Renal cortical epithelial cell (primary cell): ENCODE measurements around the gene MORF4L1. TPM values are rescaled to one million over a fixed set of nuclear protein-coding genes. Genes with fewer than 3 reads are reported as not detected.
"Not testable (repeated sequence)": the region's sequence is repeated elsewhere in the genome, so short reads cannot be mapped to it uniquely, and the experiment has no call there.

Source experiments
- DNase-seq: peaks from one replicate; pipeline ENCODE4 v3.0.0-alpha.2; 2011; ENCODE audit warnings: low read depth
- total RNA-seq: library from RNA; depleted of rRNA; stranded (reverse); fragments of >200 nt; gene quantifications from 2 replicates; pipeline ENCODE4 v1.2.3, GENCODE V29; 2014

MORF4L1 gene
- 422 and 542 TPM in 2 replicates for total RNA-seq

- DNase-seq, result peak; percentile 88
These were observed at the start of gene MORF4L1 for GRCh38 chr15:78872155-78872971. MORF4L1 (plus strand) TSS chr15:78872890; CDS start chr15:78873018, 128 bp downstream.

DNA sequence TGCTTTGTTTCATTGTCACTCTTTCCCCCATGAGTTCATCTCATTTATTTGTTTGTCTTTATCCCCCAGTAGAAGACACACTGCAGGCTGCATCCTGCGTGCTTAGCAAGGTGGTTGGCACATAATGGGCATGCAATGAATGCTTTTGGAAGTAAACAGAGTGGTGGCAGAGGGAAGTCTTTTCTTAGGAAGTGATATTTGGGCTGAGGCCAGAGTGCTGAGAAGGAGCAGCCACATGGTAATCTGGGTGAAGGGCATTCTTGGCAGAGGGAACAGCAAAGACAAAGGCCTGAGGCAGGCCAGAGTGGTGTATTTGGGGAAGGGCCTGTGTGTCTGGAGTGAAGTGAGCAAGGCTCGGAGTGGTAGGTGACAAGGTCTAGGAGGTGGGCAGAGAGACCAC is 43.8 kb upstream of the MORF4L1 start:
- DNase-seq, result no peak

- no peak for DNase-seq
These were observed 42.0 kb upstream of the MORF4L1 start for GRCh38 chr15:78830514-78831228.

DNA sequence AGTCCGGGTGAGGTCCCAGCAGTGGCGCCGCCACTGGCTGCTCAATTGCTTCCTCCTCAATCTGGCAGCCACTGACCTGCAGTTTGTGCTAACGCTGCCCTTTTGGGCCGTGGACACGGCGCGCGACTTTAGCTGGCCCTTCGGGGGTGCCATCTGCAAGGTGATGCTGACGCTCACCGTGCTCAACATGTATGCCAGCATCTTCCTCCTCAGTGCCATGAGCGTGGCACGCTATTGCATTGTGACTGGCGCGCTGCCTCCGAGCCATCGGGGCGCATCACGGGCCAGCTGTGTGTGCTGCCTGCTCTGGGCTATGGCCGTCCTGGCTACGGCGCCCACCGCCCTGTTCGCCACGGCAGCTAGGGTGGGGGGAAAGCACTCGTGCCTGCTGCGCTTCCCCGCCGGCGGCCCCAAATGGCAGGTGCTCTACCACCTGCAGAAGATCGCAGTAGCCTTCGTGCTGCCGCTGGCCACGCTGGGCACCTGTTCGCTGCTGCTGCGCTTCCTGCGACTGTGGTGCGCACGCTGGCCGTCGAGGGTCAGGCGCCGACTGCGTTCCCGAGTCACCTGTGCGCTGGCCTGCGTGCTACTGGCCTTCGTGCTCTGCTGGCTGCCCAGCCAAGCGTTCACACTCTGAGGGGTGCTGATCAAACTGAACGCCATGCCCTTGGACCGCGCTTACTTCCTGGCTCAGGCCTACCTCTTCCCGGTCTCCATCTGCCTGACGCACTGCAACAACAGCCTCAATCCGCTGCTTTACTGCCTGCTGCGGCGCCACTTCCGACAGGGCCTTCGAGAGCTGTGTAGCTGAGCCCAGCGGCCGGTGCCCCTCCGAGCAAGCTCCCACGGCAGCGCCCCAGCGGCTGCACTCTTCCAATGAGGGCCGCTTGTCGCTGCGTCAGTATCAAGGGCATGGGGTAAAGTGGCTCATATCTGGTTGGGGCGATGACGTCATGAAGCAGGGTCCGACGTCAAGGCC is 41.2 kb upstream of the MORF4L1 start:
- no peak for DNase-seq

GRCh38 chr15:78836333-78836732 is 36.4 kb upstream of the MORF4L1 start:
- DNase-seq, result no peak

- no peak for DNase-seq
These were observed 35.6 kb upstream of the MORF4L1 start for GRCh38 chr15:78837131-78837530.

DNA sequence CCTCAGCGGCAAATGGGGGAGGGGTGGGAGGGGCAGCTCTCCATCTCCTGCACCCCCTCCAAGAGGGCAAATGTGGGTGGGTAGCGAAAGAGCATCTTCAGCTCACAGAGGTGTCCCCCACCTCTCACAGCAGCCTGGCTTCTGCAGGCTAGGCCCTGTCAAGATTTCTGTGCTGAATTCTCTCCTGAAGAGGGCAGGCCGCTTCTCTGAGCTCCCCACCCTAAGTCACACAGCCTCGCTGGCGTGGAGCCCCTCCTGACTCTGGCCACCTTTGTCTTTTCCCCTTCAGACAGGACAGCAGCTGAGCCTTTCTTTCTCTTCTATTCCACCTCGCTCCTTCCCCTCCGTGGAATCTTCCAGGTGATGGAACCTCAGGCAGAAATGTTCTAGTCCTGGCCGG is 35.1 kb upstream of the MORF4L1 start:
- no peak for DNase-seq

DNA sequence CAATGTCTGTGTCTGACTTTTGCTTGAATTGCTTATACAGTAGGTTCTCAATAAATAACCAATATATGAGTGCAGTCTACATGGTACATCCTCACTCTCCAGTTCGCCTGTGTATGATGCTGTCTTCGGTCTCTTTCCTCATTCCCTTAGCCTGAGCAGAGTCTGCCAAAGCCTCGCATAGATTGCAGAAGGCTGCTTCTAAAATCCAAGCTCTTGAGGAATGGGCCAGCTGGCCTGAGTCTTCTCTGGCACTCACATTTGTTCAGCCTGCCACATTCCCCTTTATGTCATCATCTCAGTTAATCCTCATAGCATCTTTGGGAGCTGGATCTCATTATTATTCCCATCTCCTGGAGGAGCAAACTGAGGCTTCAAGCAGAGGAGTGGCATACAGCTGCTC is 34.2 kb upstream of the MORF4L1 start:
- DNase-seq, result no peak

GRCh38 chr15:78839151-78839550 is 33.5 kb upstream of the MORF4L1 start:
- DNase-seq, result not testable (repeated sequence)

DNA sequence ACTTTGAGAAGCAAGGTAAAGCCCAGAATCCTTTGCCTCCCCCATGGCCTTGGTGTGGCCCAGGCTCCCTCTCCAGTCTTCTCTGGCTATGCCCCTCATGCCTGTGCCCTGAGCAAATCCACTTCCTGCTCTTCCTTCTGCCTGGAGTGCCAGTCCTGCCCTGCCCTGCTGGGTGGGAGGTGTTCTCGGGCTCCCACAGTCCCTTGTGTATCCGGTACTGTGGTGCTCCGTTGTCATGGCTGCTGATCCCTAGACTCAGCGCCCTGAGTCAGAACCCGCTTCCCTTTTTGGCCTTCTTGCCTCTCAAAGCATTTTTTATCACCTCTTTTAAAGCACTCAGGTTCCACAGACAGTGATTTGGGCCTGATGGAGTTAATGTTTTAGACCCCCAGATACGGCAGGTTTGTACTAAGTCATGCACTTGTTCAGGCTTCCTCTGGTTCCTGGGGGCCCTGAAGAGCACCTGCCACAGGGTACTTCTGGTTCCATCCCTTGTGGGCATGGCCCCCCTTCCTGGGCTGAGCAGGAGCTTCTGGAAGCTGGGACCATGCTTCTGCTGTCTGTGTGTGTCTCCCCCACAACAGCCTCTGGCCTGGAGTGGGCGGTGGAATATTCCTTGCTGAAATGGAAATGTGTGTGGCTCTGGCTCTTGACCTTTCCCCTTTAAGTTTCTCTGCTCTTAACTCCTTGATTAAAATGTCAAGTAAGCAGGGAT is 31.9 kb upstream of the MORF4L1 start:
- peak; percentile 3 for DNase-seq

DNA sequence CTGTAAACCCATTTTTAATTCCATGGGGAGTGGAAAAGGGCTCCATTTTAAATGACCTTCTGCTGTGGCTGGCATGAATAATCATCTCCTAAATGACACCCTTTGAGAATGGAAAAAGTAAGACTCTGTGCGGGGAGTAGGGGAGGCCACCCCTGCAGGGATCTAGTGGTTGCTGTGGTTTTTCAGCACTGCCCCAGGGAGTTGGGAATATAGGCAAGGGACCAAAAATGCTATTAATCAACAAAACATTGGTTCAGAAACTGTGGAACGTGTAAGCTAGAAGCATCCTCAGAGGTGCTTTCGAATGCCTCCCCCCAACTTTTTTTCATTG is 31.3 kb upstream of the MORF4L1 start:
- no peak for DNase-seq

GRCh38 chr15:78841891-78842290 is 30.8 kb upstream of the MORF4L1 start:
- DNase-seq, result no peak

DNA sequence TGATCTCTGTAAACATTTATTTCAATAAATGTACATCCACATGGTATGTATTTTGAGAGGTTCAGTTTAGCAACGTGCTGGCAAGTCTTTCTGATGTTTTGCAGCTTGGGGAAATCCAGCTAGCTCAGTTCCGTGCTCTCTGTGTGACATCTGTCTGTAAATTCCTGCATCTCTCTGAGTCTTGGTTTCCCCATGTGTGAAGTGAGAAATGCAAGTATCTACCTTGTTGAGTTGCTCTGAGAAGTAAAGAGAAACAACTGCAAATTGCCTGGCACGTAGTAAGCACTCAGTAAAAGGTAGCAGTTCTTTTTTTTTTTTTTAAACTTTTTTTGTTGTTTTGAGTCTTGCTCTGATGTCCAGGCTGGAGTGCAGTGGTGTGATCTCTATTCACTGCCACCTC is 30.2 kb upstream of the MORF4L1 start:
- DNase-seq, result no peak

GRCh38 chr15:78846906-78847305 is 25.8 kb upstream of the MORF4L1 start:
- not testable (repeated sequence) for DNase-seq

- not testable (repeated sequence) for DNase-seq
These were observed 25.2 kb upstream of the MORF4L1 start for GRCh38 chr15:78847387-78847906.

- DNase-seq, result no peak
These were observed 22.3 kb upstream of the MORF4L1 start for GRCh38 chr15:78850352-78850751.

DNA sequence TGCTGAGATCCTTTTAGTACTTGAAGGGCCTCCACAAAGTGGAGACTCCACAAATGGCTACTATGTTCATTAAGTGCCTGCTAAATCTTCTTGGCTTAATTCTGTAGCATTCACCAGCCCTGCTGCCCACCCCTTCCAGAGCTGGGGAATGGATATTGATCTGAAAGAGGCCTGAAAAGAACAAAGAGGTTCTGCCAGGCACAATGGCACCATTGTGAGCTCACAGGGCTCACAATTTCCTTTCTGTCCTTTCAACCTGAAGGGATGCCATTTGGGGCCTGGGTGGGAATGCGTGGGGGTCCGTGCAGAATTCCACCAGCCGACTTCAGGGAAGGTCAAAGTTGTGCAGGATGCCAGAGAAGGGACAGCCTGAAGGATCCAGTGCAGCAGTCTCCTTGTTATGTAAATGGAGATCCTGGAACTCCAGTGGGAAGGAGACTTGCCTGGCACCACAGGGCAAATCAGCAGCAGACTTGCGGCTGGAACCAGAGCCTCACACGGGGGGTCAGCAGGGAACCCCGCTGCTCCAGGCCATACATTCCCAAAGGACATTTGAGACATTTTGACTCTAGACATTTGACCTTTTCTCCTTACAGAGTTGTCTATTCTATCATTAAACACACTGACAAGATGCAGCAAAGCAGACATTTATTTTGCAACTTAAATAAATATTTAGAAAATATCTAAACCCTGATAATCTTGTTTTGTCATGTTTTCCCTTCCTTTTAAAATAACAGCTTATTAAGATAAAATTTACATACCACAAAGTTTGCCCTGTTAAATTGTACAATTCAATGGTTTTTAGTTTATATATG is 21.5 kb upstream of the MORF4L1 start:
- DNase-seq, result no peak

- no peak for DNase-seq
These were observed 19.2 kb upstream of the MORF4L1 start for GRCh38 chr15:78853500-78853899.

DNA sequence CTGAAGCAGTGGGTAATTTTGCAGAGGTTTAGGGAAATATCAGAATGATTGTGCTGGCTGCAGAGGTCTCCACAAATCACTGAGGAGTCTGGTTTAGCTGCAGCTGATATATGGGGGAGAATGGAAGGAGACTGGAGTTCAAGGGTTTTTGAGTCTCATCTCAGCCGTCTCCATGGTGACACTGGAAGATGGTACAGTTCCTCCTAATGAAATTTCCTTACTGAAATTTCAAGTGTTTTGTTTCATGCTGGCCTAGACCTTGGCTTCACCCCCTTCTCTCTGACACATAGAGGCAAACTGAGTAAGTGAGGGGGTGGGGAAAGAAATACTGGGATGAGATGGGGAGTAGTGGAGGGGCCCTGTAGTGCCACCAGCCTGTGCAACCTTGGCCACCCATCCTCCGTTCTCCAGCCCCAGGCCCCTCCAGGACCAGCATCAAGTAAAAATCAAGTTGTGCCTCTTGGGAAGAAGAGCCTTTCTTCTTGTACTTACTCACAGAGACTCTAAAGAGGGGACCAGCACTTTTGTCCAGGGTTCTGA is 17.8 kb upstream of the MORF4L1 start:
- DNase-seq, result no peak

DNA sequence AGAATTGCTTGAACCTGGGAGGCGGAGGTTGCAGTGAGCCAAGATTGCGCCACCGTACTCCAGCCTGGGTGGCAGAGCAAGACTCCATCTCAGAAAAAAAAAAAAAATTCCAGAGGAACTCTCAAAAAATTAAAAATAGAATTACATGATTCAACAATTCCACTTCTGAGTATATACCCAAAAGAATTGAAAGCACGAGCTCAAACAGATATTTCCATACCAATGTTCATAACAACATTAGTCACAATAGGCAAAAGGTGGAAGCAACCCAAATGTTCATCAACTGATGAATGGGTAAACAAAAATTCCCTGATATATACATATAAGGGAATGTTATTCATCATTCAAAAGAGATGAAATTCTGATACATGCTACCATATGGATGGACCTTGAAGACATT is 16.9 kb upstream of the MORF4L1 start:
- DNase-seq, result no peak
